Upper lobe of left lung (tissue), 4 donors: ENCODE data around the gene NCF4.

ENCODE experiments used
- POLR2A ChIP-seq, 4 donors: fragments of 450-650 bp; IDR thresholded peaks; one replicate each; pipeline ENCODE4 v1.5.1; 2016 to 2017; ENCODE audit warnings: antibody characterized with exemption in 4 of 4, mild to moderate bottlenecking in 2 of 4
- TF ChIP-seq, protein P1 (sequence below), 6 experiments: fragments of 450-650 bp in 4 of 6; fragments of 200-600 bp in 2 of 6; sonication (generic) in 2 of 6; IDR thresholded peaks; one replicate each; pipeline ENCODE4 v1.5.1; 2016 to 2019; ENCODE audit warnings: antibody characterized with exemption in 6 of 6

DNA sequence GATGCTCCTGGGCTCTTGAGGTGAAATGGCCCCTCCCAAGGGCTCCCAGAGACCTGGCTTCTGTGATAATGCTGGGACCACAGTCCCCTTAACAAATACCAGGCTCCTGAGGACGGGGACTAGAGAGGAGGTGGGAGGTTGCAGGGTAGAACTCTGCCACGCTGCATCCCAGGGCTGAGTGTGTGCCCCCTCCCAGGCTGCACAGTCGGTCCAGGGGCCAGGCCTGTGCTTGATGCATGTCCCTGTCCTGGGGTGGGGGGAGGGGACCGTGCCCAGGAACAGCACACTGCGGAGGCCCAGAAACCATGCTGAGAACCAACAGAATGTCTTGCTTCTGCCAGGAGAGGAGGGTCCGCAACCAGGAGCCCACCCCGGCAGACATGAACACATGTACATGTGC, 61.9 kb downstream of the NCF4 start:
- TF ChIP-seq, protein P1, sequence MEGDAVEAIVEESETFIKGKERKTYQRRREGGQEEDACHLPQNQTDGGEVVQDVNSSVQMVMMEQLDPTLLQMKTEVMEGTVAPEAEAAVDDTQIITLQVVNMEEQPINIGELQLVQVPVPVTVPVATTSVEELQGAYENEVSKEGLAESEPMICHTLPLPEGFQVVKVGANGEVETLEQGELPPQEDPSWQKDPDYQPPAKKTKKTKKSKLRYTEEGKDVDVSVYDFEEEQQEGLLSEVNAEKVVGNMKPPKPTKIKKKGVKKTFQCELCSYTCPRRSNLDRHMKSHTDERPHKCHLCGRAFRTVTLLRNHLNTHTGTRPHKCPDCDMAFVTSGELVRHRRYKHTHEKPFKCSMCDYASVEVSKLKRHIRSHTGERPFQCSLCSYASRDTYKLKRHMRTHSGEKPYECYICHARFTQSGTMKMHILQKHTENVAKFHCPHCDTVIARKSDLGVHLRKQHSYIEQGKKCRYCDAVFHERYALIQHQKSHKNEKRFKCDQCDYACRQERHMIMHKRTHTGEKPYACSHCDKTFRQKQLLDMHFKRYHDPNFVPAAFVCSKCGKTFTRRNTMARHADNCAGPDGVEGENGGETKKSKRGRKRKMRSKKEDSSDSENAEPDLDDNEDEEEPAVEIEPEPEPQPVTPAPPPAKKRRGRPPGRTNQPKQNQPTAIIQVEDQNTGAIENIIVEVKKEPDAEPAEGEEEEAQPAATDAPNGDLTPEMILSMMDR (IDR thresholded peaks at IDR 0.05): no peak
- TF ChIP-seq POLR2A (IDR thresholded peaks at IDR 0.05): no peak
